Endothelial cell of umbilical vein (primary cell): ENCODE measurements around the gene ZCRB1. TPM values are rescaled to one million over a fixed set of nuclear protein-coding genes. Genes with fewer than 3 reads are reported as not detected.

Experiments
- BruUV-seq: library from RNA; stranded (reverse); fragments of 400-500 nt; replicated peaks from 2 replicates; lab custom pipeline; 2021; lab: Mats Ljungman, UMichigan
- CTCF ChIA-PET: fragments of 300-600, 350-600 bp; sonication (Branson Sonifier 250); formaldehyde crosslinking; loops from one replicate; lab custom pipeline; 2021; ENCODE audit warnings: antibody characterized with exemption, inconsistent platforms; lab: Charles Lee
- POLR2A ChIA-PET: fragments of 300-600, 350-600 bp; sonication (Branson Sonifier 250); formaldehyde crosslinking; loops from one replicate; lab custom pipeline; 2021; ENCODE audit warnings: antibody characterized with exemption, inconsistent platforms; lab: Charles Lee
- DNase-seq: peaks from one replicate; pipeline ENCODE4 v3.0.0-alpha.2; 2011; ENCODE audit warnings: low read depth, low spot score
- FAIRE-seq: peaks from 2 replicates; lab custom pipeline; 2011; peaks lifted over from hg19 to GRCh38; lab: Jason Lieb, UNC
- H2AFZ ChIP-seq: 2 replicates; pipeline ENCODE4 v1.6.0; 2012; ENCODE audit warnings: low read depth, low read length, control low read depth, inconsistent platforms
- H3K27ac ChIP-seq: 2 replicates; pipeline ENCODE4 v1.5.1; 2011; ENCODE audit warnings: low read depth, mild to moderate bottlenecking, control low read depth, low read length, moderate library complexity; ENCODE audit not compliant: insufficient read depth
- H3K27me3 ChIP-seq, 2 experiments: 2 replicates each; pipeline versions ENCODE4 v1.6.0 to v1.6.1; 2011; ENCODE audit warnings: low read length in 2 of 2, mixed read lengths in 1 of 2; ENCODE audit not compliant: control insufficient read depth in 2 of 2, insufficient read depth in 2 of 2
- H3K36me3 ChIP-seq, 2 experiments: 2 replicates in 1 of 2; 3 replicates in 1 of 2; pipeline ENCODE4 v1.5.1; 2011; ENCODE audit warnings: low read length in 2 of 2, mild to moderate bottlenecking in 1 of 2, moderate library complexity in 1 of 2; ENCODE audit not compliant: control insufficient read depth in 2 of 2, insufficient read depth in 2 of 2; ENCODE audit errors: extremely low read depth in 1 of 2
- H3K4me1 ChIP-seq: 3 replicates; pipeline ENCODE4 v1.5.1; 2011; ENCODE audit warnings: mild to moderate bottlenecking, low read length; ENCODE audit not compliant: control insufficient read depth, insufficient read depth; ENCODE audit errors: extremely low read depth
- H3K4me2 ChIP-seq: 2 replicates; pipeline ENCODE4 v1.6.1; 2011; ENCODE audit warnings: low read length, control low read depth, mixed read lengths; ENCODE audit not compliant: insufficient read depth
- H3K4me3 ChIP-seq, 3 experiments: fragments of 200-600 bp in 1 of 3; sonication (generic), shearing (Covaris generic) in 1 of 3; replicated peaks in 1 of 3; 2 replicates each; pipeline ENCODE4 v1.5.1; 2011 to 2016; ENCODE audit warnings: control low read depth in 3 of 3, low read length in 3 of 3, mild to moderate bottlenecking in 2 of 3, inconsistent platforms in 1 of 3, low read depth in 1 of 3, moderate library complexity in 1 of 3; ENCODE audit not compliant: insufficient read depth in 1 of 3
- H3K79me2 ChIP-seq: 2 replicates; pipeline ENCODE4 v1.6.0; 2012; ENCODE audit warnings: low read length, inconsistent platforms; ENCODE audit not compliant: control insufficient read depth, insufficient read depth
- H3K9ac ChIP-seq: replicated peaks from 2 replicates; pipeline ENCODE3; 2011; ENCODE audit warnings: low read length, control low read depth; ENCODE audit not compliant: insufficient read depth; ENCODE audit errors: extremely low read depth
- H3K9me1 ChIP-seq: replicated peaks from 3 replicates; pipeline ENCODE4 v1.6.0; 2011; ENCODE audit warnings: mild to moderate bottlenecking, low read length; ENCODE audit not compliant: control insufficient read depth, insufficient read depth; ENCODE audit errors: extremely low read depth
- H3K9me3 ChIP-seq: replicated peaks from 2 replicates; pipeline ENCODE4 v1.5.1; 2012; ENCODE audit warnings: low read length, inconsistent platforms; ENCODE audit not compliant: control insufficient read depth, insufficient read depth
- H4K20me1 ChIP-seq: replicated peaks from 2 replicates; pipeline ENCODE3; 2011; ENCODE audit warnings: mild to moderate bottlenecking, low read length; ENCODE audit not compliant: control insufficient read depth, insufficient read depth; ENCODE audit errors: extremely low read depth
- EZH2 ChIP-seq: IDR thresholded peaks from 2 replicates; pipeline ENCODE4 v1.6.1; 2012; ENCODE audit warnings: borderline replicate concordance, low read depth, mild to moderate bottlenecking, moderate library complexity, low read length, inconsistent platforms; ENCODE audit not compliant: severe bottlenecking
- FOS ChIP-seq: IDR thresholded peaks from 2 replicates; pipeline ENCODE4 v1.6.1; 2011; ENCODE audit warnings: mild to moderate bottlenecking, low read length, moderate library complexity, borderline replicate concordance; ENCODE audit not compliant: insufficient read depth
- GATA2 ChIP-seq: IDR thresholded peaks from 2 replicates; pipeline ENCODE4 v1.7.0; 2011; ENCODE audit warnings: low read depth, mild to moderate bottlenecking, moderate library complexity, mixed read lengths, low read length; ENCODE audit not compliant: insufficient read length, insufficient read depth
- JUN ChIP-seq: IDR thresholded peaks from 2 replicates; pipeline ENCODE4 v1.6.1; 2011; ENCODE audit warnings: borderline replicate concordance, low read depth; ENCODE audit not compliant: insufficient read length, insufficient read depth
- MYC ChIP-seq: IDR thresholded peaks from one replicate; pipeline ENCODE4 v1.6.1; 2011; ENCODE audit warnings: mild to moderate bottlenecking, low read depth, low read length
- POLR2A ChIP-seq: IDR thresholded peaks from 2 replicates; pipeline ENCODE4 v1.6.1; 2012; ENCODE audit warnings: low read depth, mild to moderate bottlenecking, control low read depth, low read length
- POLR2AphosphoS5 ChIP-seq: IDR thresholded peaks from 2 replicates; pipeline ENCODE4 v1.6.1; 2012; ENCODE audit warnings: low read depth, mild to moderate bottlenecking, control low read depth, low read length, moderate library complexity; ENCODE audit not compliant: insufficient read depth
- dilution Hi-C: fragments of 300-500 bp; cut with MboI; formaldehyde crosslinking; loops from one replicate; pipeline ENCODE4 v1.15.0; 2019; ENCODE audit warnings: low sequenced_read_pairs; ENCODE audit not compliant: extremely low pct_ligation_motif_present
- intact Hi-C: fragments of 100-400 bp; cut with micrococcal nuclease; formaldehyde crosslinking; loops from one replicate; pipeline ENCODE4 v1.10.0; 2022
- polyA plus RNA-seq, 4 experiments: library from polyadenylated mRNA; depleted of rRNA in 3 of 4; stranded (reverse) in 3 of 4; unstranded in 1 of 4; fragments of >200 nt; gene quantifications; 2 replicates each; pipeline versions ENCODE4 v1.2.1 to v1.2.3, GENCODE V29; 2011 to 2012; ENCODE audit warnings: missing spikeins in 1 of 4
- total RNA-seq: library from RNA; stranded (reverse); gene quantifications from 2 replicates; pipeline ENCODE4 v1.2.3, GENCODE V29; 2021
- TF ChIP-seq, protein P1 (sequence below), 2 donors: IDR thresholded peaks; 1 replicate in 1 of 2; 2 replicates in 1 of 2; pipeline ENCODE4 v1.5.1; 2011; ENCODE audit warnings: low read length in 2 of 2, mild to moderate bottlenecking in 2 of 2, moderate library complexity in 2 of 2, control low read depth in 1 of 2, inconsistent platforms in 1 of 2, low read depth in 1 of 2; ENCODE audit not compliant: insufficient read depth in 1 of 2; ENCODE audit errors: extremely low read depth in 1 of 2
- TF ChIP-seq, protein P2 (sequence below): IDR thresholded peaks from 2 replicates; pipeline ENCODE4 v1.6.1; 2011; ENCODE audit not compliant: insufficient read depth, insufficient read length

Gene ZCRB1
- total and polyA plus RNA-seq, 2 donors (not counting 3 experiments of a cell fraction or from before 2014, with no cell fraction given): 13.2 to 55.3 TPM

GRCh38 chr12:42291680-42292079 lies 34.2 kb downstream of the ZCRB1 start:
- H3K9me1 ChIP-seq: no peaks in the 10 kb centered on the region
- no peak overlapping the region for H2AFZ ChIP-seq
- no peaks in the 10 kb centered on the region for H3K4me1 ChIP-seq
- H3K27me3 ChIP-seq: peaks cover 0 to 3% of the 10 kb centered on the region in 2 experiments
- BruUV-seq: no TSS peak
- no peak overlapping the region for H3K4me3 ChIP-seq
- no peaks in the 10 kb centered on the region for H3K36me3 ChIP-seq
- H3K79me2 ChIP-seq: no peaks in the 10 kb centered on the region
- TF ChIP-seq EZH2 (no peak), FOS (no peak), JUN (no peak), MYC (no peak), GATA2 (no peak), POLR2A (no peak), POLR2AphosphoS5 (no peak)
- TF ChIP-seq, protein P1, sequence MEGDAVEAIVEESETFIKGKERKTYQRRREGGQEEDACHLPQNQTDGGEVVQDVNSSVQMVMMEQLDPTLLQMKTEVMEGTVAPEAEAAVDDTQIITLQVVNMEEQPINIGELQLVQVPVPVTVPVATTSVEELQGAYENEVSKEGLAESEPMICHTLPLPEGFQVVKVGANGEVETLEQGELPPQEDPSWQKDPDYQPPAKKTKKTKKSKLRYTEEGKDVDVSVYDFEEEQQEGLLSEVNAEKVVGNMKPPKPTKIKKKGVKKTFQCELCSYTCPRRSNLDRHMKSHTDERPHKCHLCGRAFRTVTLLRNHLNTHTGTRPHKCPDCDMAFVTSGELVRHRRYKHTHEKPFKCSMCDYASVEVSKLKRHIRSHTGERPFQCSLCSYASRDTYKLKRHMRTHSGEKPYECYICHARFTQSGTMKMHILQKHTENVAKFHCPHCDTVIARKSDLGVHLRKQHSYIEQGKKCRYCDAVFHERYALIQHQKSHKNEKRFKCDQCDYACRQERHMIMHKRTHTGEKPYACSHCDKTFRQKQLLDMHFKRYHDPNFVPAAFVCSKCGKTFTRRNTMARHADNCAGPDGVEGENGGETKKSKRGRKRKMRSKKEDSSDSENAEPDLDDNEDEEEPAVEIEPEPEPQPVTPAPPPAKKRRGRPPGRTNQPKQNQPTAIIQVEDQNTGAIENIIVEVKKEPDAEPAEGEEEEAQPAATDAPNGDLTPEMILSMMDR (IDR thresholded peaks at IDR 0.05; ENCODE audit: extremely low read depth in 1 of 2, insufficient read depth in 1 of 2, low read depth in 1 of 2, low read length in 2 of 2): no peak
- TF ChIP-seq, protein P2, sequence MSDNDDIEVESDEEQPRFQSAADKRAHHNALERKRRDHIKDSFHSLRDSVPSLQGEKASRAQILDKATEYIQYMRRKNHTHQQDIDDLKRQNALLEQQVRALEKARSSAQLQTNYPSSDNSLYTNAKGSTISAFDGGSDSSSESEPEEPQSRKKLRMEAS: no peak
- dilution Hi-C loops: no loop called here
- no peak overlapping the region for H3K9ac ChIP-seq
- no peaks in the 10 kb centered on the region for H4K20me1 ChIP-seq
- intact Hi-C loops: no loop called here
- no peak overlapping the region for H3K4me2 ChIP-seq
- H3K27ac ChIP-seq: no peak overlapping the region
- FAIRE-seq: no peak
- ChIA-PET POLR2A (no interaction called here), CTCF (interaction anchor here (0.7 kb wide), 2 partner anchors 236 to 485 kb away, joined by 3 read pairs; no protein-coding TSS in a partner anchor)
- DNase-seq: no peak
- no peaks in the 10 kb centered on the region for H3K9me3 ChIP-seq
